Astrocyte (in vitro differentiated cells and primary cell): ENCODE measurements around the gene LIPE. TPM values are rescaled to one million over a fixed set of nuclear protein-coding genes. Genes with fewer than 3 reads are reported as not detected.

Experiments
- DNase-seq: peaks from one replicate; pipeline ENCODE4 v3.0.0-alpha.2; 2010; ENCODE audit warnings: low read depth
- FAIRE-seq: peaks from 2 replicates; lab custom pipeline; 2011; peaks lifted over from hg19 to GRCh38; lab: Jason Lieb, UNC
- H2AFZ ChIP-seq: 2 replicates; pipeline ENCODE4 v1.6.0; 2012; ENCODE audit warnings: low read depth, low read length, inconsistent platforms
- H3K27ac ChIP-seq: 2 replicates; pipeline ENCODE4 v1.5.1; 2011; ENCODE audit warnings: low read depth, low read length, inconsistent platforms
- H3K27me3 ChIP-seq: 2 replicates; pipeline ENCODE4 v1.6.0; 2011; ENCODE audit warnings: low read length, inconsistent platforms; ENCODE audit not compliant: insufficient read depth
- H3K36me3 ChIP-seq: 2 replicates; pipeline ENCODE4 v1.5.1; 2011; ENCODE audit warnings: low read length, inconsistent platforms; ENCODE audit not compliant: insufficient read depth
- H3K4me1 ChIP-seq: 2 replicates; pipeline ENCODE4 v1.5.1; 2011; ENCODE audit warnings: low read length, inconsistent platforms; ENCODE audit not compliant: insufficient read depth
- H3K4me2 ChIP-seq: 2 replicates; pipeline ENCODE4 v1.6.0; 2012; ENCODE audit warnings: low read length, inconsistent platforms
- H3K4me3 ChIP-seq: 2 replicates; pipeline ENCODE4 v1.5.1; 2011; ENCODE audit warnings: low read depth, mild to moderate bottlenecking, low read length, inconsistent platforms; ENCODE audit not compliant: insufficient read depth
- H3K79me2 ChIP-seq: 2 replicates; pipeline ENCODE4 v1.6.0; 2012; ENCODE audit warnings: mild to moderate bottlenecking, low read length, inconsistent platforms; ENCODE audit not compliant: insufficient read depth
- H3K9ac ChIP-seq: 2 replicates; pipeline ENCODE4 v1.6.0; 2012; ENCODE audit warnings: mild to moderate bottlenecking, low read length, inconsistent platforms
- H3K9me3 ChIP-seq: 2 replicates; pipeline ENCODE4 v1.5.1; 2012; ENCODE audit warnings: low read depth, mild to moderate bottlenecking, low read length, inconsistent platforms; ENCODE audit not compliant: insufficient read depth
- H4K20me1 ChIP-seq: 2 replicates; pipeline ENCODE4 v1.6.0; 2012; ENCODE audit warnings: low read length, inconsistent platforms; ENCODE audit not compliant: insufficient read depth
- H3K27ac Mint-ChIP-seq: one replicate; pipeline ENCODE4 v1.8.0; 2021; ENCODE audit warnings: mild to moderate bottlenecking, mixed read lengths; ENCODE audit not compliant: unreplicated experiment
- H3K27me3 Mint-ChIP-seq: one replicate; pipeline ENCODE4 v1.8.0; 2021; ENCODE audit warnings: low read depth, mixed read lengths; ENCODE audit not compliant: unreplicated experiment
- H3K36me3 Mint-ChIP-seq: one replicate; pipeline ENCODE4 v1.8.0; 2021; ENCODE audit warnings: low read depth, mixed read lengths; ENCODE audit not compliant: unreplicated experiment
- H3K4me1 Mint-ChIP-seq: one replicate; pipeline ENCODE4 v1.8.0; 2021; ENCODE audit warnings: low read depth, mixed read lengths; ENCODE audit not compliant: unreplicated experiment
- H3K4me3 Mint-ChIP-seq: one replicate; pipeline ENCODE4 v1.8.0; 2021; ENCODE audit warnings: mild to moderate bottlenecking, moderate library complexity, mixed read lengths; ENCODE audit not compliant: unreplicated experiment
- H3K9me3 Mint-ChIP-seq: one replicate; pipeline ENCODE4 v1.8.0; 2021; ENCODE audit warnings: mild to moderate bottlenecking, mixed read lengths; ENCODE audit not compliant: unreplicated experiment
- EZH2 ChIP-seq: IDR thresholded peaks from 2 replicates; pipeline ENCODE4 v1.6.1; 2012; ENCODE audit warnings: mild to moderate bottlenecking, low read length, inconsistent platforms; ENCODE audit not compliant: insufficient read depth
- total RNA-seq: library from RNA; stranded (reverse); gene quantifications from 2 replicates; pipeline ENCODE4 v1.2.1, GENCODE V29; 2021
- TF ChIP-seq, protein P1 (sequence below): IDR thresholded peaks from 2 replicates; pipeline ENCODE4 v1.5.1; 2011; ENCODE audit warnings: low read depth, mild to moderate bottlenecking, inconsistent platforms, low read length, moderate library complexity; ENCODE audit not compliant: insufficient read depth

LIPE gene
- total RNA-seq, 1 donor from 2014 or later = 2.0 TPM

DNA sequence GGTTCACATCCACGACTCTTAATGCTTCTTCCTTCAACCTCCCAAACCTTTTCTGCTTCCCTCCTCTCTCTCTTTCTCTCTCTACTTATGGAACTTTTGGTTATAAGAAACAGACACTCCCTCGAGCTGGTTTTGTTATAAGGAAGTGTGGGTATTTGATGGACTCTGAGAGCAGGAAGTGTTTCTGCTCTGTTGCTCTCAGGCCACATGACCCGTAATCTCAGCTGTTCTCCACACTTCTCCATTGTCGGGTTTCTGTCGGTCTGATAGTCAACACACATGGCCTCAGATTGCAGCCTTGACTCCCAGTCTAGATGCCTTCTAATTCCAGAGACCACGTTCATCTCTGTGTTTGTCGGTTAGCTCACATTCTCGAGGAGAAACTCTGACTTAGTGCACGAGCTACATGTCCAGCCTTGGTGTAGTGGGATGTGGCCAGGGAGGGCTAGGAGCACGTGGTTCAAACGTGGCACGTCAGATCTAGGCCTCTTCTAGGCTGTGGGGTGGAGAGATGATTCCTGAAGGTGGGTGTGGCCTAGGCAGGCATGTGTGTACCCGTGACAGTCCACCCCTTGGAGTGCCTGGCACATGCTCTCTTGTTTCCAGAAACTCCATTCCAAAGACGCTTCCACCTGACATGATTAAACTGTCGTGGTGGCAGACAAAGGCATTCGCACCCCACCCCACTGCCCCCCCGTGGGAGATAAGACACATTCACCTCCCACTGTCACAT is 63.4 kb downstream of the LIPE start:
- Histone ChIP-seq H2AFZ (no peak overlapping the region), H4K20me1 (no peaks in the 10 kb centered on the region), H3K27me3 (no peaks in the 10 kb centered on the region), H3K4me1 (no peaks in the 10 kb centered on the region), H3K36me3 (peaks cover 4% of the 10 kb centered on the region), H3K4me3 (no peak overlapping the region), H3K4me2 (no peak overlapping the region), H3K79me2 (no peaks in the 10 kb centered on the region), H3K9me3 (peaks cover 9% of the 10 kb centered on the region), H3K27ac (no peak overlapping the region), H3K9ac (no peak overlapping the region)
- FAIRE-seq = no peak
- Mint-ChIP-seq H3K4me3 (no peak overlapping the region), H3K27me3 (no peaks in the 10 kb centered on the region), H3K4me1 (no peaks in the 10 kb centered on the region), H3K27ac (no peak overlapping the region), H3K36me3 (peaks cover 46% of the 10 kb centered on the region), H3K9me3 (peaks cover 6% of the 10 kb centered on the region)
- TF ChIP-seq, protein P1, sequence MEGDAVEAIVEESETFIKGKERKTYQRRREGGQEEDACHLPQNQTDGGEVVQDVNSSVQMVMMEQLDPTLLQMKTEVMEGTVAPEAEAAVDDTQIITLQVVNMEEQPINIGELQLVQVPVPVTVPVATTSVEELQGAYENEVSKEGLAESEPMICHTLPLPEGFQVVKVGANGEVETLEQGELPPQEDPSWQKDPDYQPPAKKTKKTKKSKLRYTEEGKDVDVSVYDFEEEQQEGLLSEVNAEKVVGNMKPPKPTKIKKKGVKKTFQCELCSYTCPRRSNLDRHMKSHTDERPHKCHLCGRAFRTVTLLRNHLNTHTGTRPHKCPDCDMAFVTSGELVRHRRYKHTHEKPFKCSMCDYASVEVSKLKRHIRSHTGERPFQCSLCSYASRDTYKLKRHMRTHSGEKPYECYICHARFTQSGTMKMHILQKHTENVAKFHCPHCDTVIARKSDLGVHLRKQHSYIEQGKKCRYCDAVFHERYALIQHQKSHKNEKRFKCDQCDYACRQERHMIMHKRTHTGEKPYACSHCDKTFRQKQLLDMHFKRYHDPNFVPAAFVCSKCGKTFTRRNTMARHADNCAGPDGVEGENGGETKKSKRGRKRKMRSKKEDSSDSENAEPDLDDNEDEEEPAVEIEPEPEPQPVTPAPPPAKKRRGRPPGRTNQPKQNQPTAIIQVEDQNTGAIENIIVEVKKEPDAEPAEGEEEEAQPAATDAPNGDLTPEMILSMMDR = no peak
- TF ChIP-seq EZH2 = no peak
- no peak for DNase-seq

GRCh38 chr19:42362891-42363440 is 64.2 kb downstream of the LIPE start:
- TF ChIP-seq EZH2 = no peak
- TF ChIP-seq, protein P1 = no peak
- Histone ChIP-seq H3K9me3 (peaks cover 9% of the 10 kb centered on the region), H4K20me1 (no peaks in the 10 kb centered on the region), H3K9ac (no peak overlapping the region), H2AFZ (no peak overlapping the region), H3K4me3 (no peak overlapping the region), H3K4me2 (no peak overlapping the region), H3K27ac (no peak overlapping the region), H3K79me2 (no peaks in the 10 kb centered on the region), H3K27me3 (no peaks in the 10 kb centered on the region), H3K4me1 (no peaks in the 10 kb centered on the region), H3K36me3 (peaks cover 4% of the 10 kb centered on the region)
- no peak overlapping the region for H3K4me3 Mint-ChIP-seq
- H3K36me3 Mint-ChIP-seq = peaks cover 48% of the 10 kb centered on the region
- no peak overlapping the region for H3K27ac Mint-ChIP-seq
- no peaks in the 10 kb centered on the region for H3K27me3 Mint-ChIP-seq
- peaks cover 3% of the 10 kb centered on the region for H3K4me1 Mint-ChIP-seq
- DNase-seq (no peak), FAIRE-seq (no peak)
- H3K9me3 Mint-ChIP-seq = peaks cover 6% of the 10 kb centered on the region

- TF ChIP-seq, protein P1 = no peak
- TF ChIP-seq EZH2 = no peak
- no peaks in the 10 kb centered on the region for H4K20me1 ChIP-seq
- H3K27ac ChIP-seq = no peak overlapping the region
- H2AFZ ChIP-seq = no peak overlapping the region
- H3K4me1 ChIP-seq = no peaks in the 10 kb centered on the region
- H3K4me1 Mint-ChIP-seq = peaks cover 3% of the 10 kb centered on the region
- FAIRE-seq (no peak), DNase-seq (no peak)
- H3K27me3 Mint-ChIP-seq = no peaks in the 10 kb centered on the region
- H3K4me2 ChIP-seq = no peak overlapping the region
- H3K9me3 ChIP-seq = peaks cover 9% of the 10 kb centered on the region
- no peaks in the 10 kb centered on the region for H3K9me3 Mint-ChIP-seq
- H3K79me2 ChIP-seq = no peaks in the 10 kb centered on the region
- peaks cover 4% of the 10 kb centered on the region for H3K36me3 ChIP-seq
- H3K9ac ChIP-seq = no peak overlapping the region
- no peak overlapping the region for H3K4me3 Mint-ChIP-seq
- no peaks in the 10 kb centered on the region for H3K27me3 ChIP-seq
- peaks cover 43% of the 10 kb centered on the region for H3K36me3 Mint-ChIP-seq
- H3K27ac Mint-ChIP-seq = no peak overlapping the region
- no peak overlapping the region for H3K4me3 ChIP-seq
These were observed 64.8 kb downstream of the LIPE start for GRCh38 chr19:42362342-42362741.
